Dermis blood vessel endothelial cell (primary cell): ENCODE measurements around the gene DYRK1A. TPM values are rescaled to one million over a fixed set of nuclear protein-coding genes. Genes with fewer than 3 reads are reported as not detected.

Experiments
- DNase-seq: peaks from one replicate; pipeline ENCODE4 v3.0.0; 2010
- total RNA-seq: library from RNA; depleted of rRNA; stranded (reverse); fragments of >200 nt; gene quantifications from 2 replicates; pipeline ENCODE4 v1.2.3, GENCODE V29; 2014

DYRK1A gene
- total RNA-seq, 1 donor from 2014 or later: 75.6 TPM

GRCh38 chr21:37365517-37366481 lies 774 bp upstream of the DYRK1A start:
- peak; percentile 76 for DNase-seq

GRCh38 chr21:37367336-37367702 lies 746 bp downstream of the DYRK1A start:
- no peak for DNase-seq

- peak; percentile 54 for DNase-seq
Measured at GRCh38 chr21:37367703-37368540, 1.3 kb downstream of the DYRK1A start.

- peak; percentile 52 for DNase-seq
Measured at GRCh38 chr21:37368541-37369279, 2.1 kb downstream of the DYRK1A start.

- peak; percentile 26 for DNase-seq
Measured at GRCh38 chr21:37369307-37369854, 2.8 kb downstream of the DYRK1A start.

- DNase-seq: peak; percentile 73
Measured at GRCh38 chr21:37370152-37371040, 3.8 kb downstream of the DYRK1A start.

- no peak for DNase-seq
Measured at GRCh38 chr21:37371041-37371397, 4.4 kb downstream of the DYRK1A start.

- no peak for DNase-seq
Measured at GRCh38 chr21:37372127-37372731, 5.7 kb downstream of the DYRK1A start.

GRCh38 chr21:37372951-37373350 lies 6.4 kb downstream of the DYRK1A start:
- DNase-seq: no peak

GRCh38 chr21:37373539-37373938 lies 7.0 kb downstream of the DYRK1A start:
- no peak for DNase-seq

- peak; percentile 85 for DNase-seq
Measured at GRCh38 chr21:37374027-37374426, 7.5 kb downstream of the DYRK1A start.

GRCh38 chr21:37375866-37376574 lies 9.4 kb downstream of the DYRK1A start:
- DNase-seq: no peak

GRCh38 chr21:37378700-37379139 lies 12.1 kb downstream of the DYRK1A start:
- DNase-seq: no peak

GRCh38 chr21:37380349-37381323 lies 14.1 kb downstream of the DYRK1A start:
- DNase-seq: peak; percentile 18

GRCh38 chr21:37381883-37382585 lies 15.5 kb downstream of the DYRK1A start:
- no peak for DNase-seq

GRCh38 chr21:37383086-37383485 lies 16.5 kb downstream of the DYRK1A start:
- DNase-seq: no peak

- no peak for DNase-seq
Measured at GRCh38 chr21:37383784-37384311, 17.3 kb downstream of the DYRK1A start.

GRCh38 chr21:37384416-37384815 lies 17.8 kb downstream of the DYRK1A start:
- no peak for DNase-seq
